ENCODE data around the gene HEG1. TPM values are rescaled to one million over a fixed set of nuclear protein-coding genes. Genes with fewer than 3 reads are reported as not detected.

HEG1 gene
- total RNA-seq, 8 experiments from 2014 or later = 3.5 to 173 (median 24.0) TPM

GRCh38 chr3:125078951-125079674, 23.3 kb upstream of the HEG1 start:
- 42 to 90% (median 79%) methylated on average over 2 to 5 of the region's 6 CpGs; no CpG with 5 or more reads in 2 of the 10 experiments for WGBS, 10 experiments
- in situ Hi-C loops (cut with MboI; ENCODE audit: low pct_unique_long_range_greater_than_20kb in 2 of 9, low sequenced_read_pairs in 9 of 9, unreplicated experiment in 9 of 9) = no loop called here
- no peak overlapping the region for H3K4me3 ChIP-seq
- no peaks in the 10 kb centered on the region for H3K4me1 ChIP-seq (replicated peaks in 1 of 2)
- H3K27ac ChIP-seq = no peak overlapping the region
- no peak for ATAC-seq (replicated peaks in 6 of 8)

DNA sequence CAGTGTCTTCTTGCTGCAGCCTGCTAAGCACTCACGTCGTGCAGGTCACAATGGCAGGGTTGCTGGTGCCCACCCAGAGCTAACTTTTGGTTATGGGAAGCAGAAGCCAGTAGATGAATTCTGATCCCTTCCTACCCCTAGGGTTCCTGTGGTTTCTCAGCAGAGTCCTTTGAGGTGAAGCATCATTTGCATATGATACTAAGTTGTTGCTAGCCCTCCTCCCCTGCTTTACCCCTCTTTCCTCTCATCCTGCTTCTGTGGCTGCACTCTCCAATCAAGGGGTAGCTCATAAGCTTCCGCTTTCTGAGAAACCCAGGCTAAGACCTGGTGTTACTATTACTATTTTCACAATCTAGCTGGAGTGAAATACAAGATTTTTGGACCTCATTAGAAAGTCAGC, 22.1 kb upstream of the HEG1 start:
- H3K4me1 ChIP-seq (replicated peaks in 1 of 2) = no peaks in the 10 kb centered on the region
- WGBS, 10 experiments = 83 to 100% (median 94%) methylated on average over 1 to 3 of the region's 3 CpGs; no CpG with 5 or more reads in 2 of the 10 experiments
- ATAC-seq (replicated peaks in 6 of 8) = no peak
- in situ Hi-C loops (cut with MboI; ENCODE audit: low pct_unique_long_range_greater_than_20kb in 2 of 9, low sequenced_read_pairs in 9 of 9, unreplicated experiment in 9 of 9) = no loop called here
- H3K4me3 ChIP-seq = no peak overlapping the region
- H3K27ac ChIP-seq = no peak overlapping the region

- 80% methylated on average over 1 of the region's 1 CpG; no CpG with 5 or more reads in 9 of the 10 experiments for WGBS, 10 experiments
These were observed 20.7 kb upstream of the HEG1 start for GRCh38 chr3:125076464-125076863.

GRCh38 chr3:125075738-125076137, 19.9 kb upstream of the HEG1 start:
- Histone ChIP-seq H3K4me3 (no peak overlapping the region), H3K4me1 (replicated peaks in 1 of 2) (no peaks in the 10 kb centered on the region), H3K27ac (no peak overlapping the region)
- ATAC-seq (replicated peaks in 6 of 8) = peak in 6 of 8 experiments; percentile 27 to 72 (median 66)
- in situ Hi-C loops (cut with MboI; ENCODE audit: low pct_unique_long_range_greater_than_20kb in 2 of 9, low sequenced_read_pairs in 9 of 9, unreplicated experiment in 9 of 9) = no loop called here
- WGBS, 10 experiments = 20 to 63% (median 50%) methylated on average over 1 of the region's 3 CpGs; no CpG with 5 or more reads in 5 of the 10 experiments

More at GRCh38 chr3:125076464-125076863, 20.7 kb upstream of the HEG1 start:
- no peak for ATAC-seq (replicated peaks in 6 of 8)
- in situ Hi-C loops (cut with MboI; ENCODE audit: low pct_unique_long_range_greater_than_20kb in 2 of 9, low sequenced_read_pairs in 9 of 9, unreplicated experiment in 9 of 9) = no loop called here
- Histone ChIP-seq H3K4me1 (replicated peaks in 1 of 2) (no peaks in the 10 kb centered on the region), H3K27ac (no peak overlapping the region), H3K4me3 (no peak overlapping the region)

GRCh38 chr3:125073390-125073905, 17.7 kb upstream of the HEG1 start:
- Histone ChIP-seq H3K4me1 (replicated peaks in 1 of 2) (no peaks in the 10 kb centered on the region), H3K4me3 (no peak overlapping the region), H3K27ac (no peak overlapping the region)
- in situ Hi-C loops (cut with MboI; ENCODE audit: low pct_unique_long_range_greater_than_20kb in 2 of 9, low sequenced_read_pairs in 9 of 9, unreplicated experiment in 9 of 9) = no loop called here
- WGBS, 10 experiments = 67 to 100% (median 100%) methylated on average over 1 to 5 of the region's 7 CpGs; no CpG with 5 or more reads in 3 of the 10 experiments
- ATAC-seq (replicated peaks in 6 of 8) = no peak

DNA sequence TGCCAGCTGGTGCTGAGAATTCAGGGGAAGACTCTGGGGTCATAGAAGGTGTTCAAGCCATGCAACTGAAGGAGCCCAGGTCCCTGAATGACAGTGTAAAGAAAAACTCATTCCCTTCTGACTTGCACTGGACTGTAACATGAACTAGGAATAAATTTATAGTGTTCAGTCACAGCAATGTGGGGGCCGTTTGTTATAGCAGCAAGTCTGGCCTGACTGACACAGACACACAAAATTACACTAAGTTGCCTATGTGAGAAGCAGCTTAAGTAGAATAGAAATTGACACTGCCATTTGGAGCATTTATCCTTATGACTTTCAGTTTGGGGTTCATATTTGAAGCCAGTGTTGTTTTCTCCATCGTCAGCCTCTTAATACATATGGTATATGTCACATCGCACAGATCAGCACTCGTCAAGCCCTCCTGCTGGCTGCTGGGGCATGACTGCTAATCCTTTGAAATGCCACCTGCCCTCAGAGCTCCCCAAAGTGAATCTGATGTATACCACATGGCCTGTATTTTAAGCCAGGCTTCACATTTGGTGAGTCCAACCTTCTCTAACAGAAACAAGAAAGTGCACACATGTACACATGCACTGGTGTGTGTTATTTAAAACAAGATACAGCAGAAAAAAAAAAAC, 17.1 kb upstream of the HEG1 start:
- in situ Hi-C loops (cut with MboI; ENCODE audit: low pct_unique_long_range_greater_than_20kb in 2 of 9, low sequenced_read_pairs in 9 of 9, unreplicated experiment in 9 of 9) = no loop called here
- no peak for ATAC-seq (replicated peaks in 6 of 8)
- Histone ChIP-seq H3K4me1 (replicated peaks in 1 of 2) (no peaks in the 10 kb centered on the region), H3K27ac (no peak overlapping the region), H3K4me3 (no peak overlapping the region)
- 57 to 100% (median 100%) methylated on average over 1 to 4 of the region's 4 CpGs; no CpG with 5 or more reads in 1 of the 10 experiments for WGBS, 10 experiments

DNA sequence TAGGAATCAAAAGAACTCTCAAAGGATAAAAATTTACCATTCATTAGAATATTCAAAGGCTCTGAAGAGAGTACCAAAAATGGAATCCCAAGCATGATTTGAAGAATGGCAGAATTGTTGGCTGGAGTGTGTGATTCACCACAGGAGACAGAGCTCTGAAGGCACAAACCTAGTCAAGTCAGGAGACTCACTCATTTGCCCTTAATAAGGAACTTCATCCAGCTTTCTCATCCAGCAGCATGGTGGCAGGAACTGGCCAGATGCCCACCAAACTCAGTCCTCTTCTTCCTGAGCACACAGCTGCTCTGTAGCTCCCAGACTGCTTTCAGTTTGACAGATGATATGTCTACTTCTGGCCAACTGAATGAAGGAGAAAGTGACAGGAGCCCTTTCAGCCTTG, 16.5 kb upstream of the HEG1 start:
- in situ Hi-C loops (cut with MboI; ENCODE audit: low pct_unique_long_range_greater_than_20kb in 2 of 9, low sequenced_read_pairs in 9 of 9, unreplicated experiment in 9 of 9) = no loop called here
- H3K27ac ChIP-seq = no peak overlapping the region
- H3K4me3 ChIP-seq = no peak overlapping the region
- no peaks in the 10 kb centered on the region for H3K4me1 ChIP-seq (replicated peaks in 1 of 2)
- ATAC-seq (replicated peaks in 6 of 8) = peak in 2 of 8 experiments; percentile 45 to 53

DNA sequence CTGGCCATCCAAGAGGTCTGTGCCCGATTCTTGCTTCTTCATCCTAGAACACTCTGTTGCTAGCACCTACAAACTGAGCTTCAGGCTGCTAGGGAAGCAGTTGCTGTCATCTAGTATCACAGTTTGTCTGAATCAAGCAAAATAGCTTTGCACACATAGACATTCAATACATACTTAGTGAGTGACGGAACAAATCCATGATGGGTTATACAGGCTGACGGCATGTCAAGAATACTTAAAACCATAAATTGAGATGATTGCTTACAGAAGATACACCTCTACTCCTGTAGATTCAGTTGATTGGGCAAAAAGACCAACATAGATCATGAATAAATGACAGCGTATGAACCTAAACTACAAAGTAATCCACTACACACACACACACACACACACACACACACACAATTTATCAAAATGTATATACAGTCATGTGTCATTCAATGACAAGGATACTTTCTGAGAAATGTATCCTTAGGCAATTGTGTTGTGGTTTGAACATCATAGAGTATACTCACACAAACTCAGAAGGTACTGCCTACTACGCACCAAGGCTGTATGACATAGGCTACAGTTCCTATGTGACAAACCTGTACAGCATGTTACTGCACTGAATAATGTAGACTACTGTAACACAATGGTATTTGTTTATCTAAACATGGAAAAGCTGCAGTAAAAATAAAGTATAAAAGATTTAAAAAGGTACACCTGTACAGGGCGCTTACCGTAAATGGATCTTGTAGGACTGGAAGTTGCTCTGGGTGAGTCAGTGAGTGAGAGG, 14.4 kb upstream of the HEG1 start:
- in situ Hi-C loops (cut with MboI; ENCODE audit: low pct_unique_long_range_greater_than_20kb in 2 of 9, low sequenced_read_pairs in 9 of 9, unreplicated experiment in 9 of 9) = no loop called here
- Histone ChIP-seq H3K4me3 (no peak overlapping the region), H3K27ac (no peak overlapping the region), H3K4me1 (replicated peaks in 1 of 2) (no peaks in the 10 kb centered on the region)
- WGBS, 10 experiments = 80 to 100% (median 99%) methylated on average over 2 to 5 of the region's 7 CpGs
- no peak for ATAC-seq (replicated peaks in 6 of 8)

- no peak overlapping the region for H3K4me3 ChIP-seq
- WGBS, 10 experiments = 60 to 100% (median 100%) methylated on average over 1 of the region's 1 CpG; no CpG with 5 or more reads in 3 of the 10 experiments
- in situ Hi-C loops (cut with MboI; ENCODE audit: low pct_unique_long_range_greater_than_20kb in 2 of 9, low sequenced_read_pairs in 9 of 9, unreplicated experiment in 9 of 9) = no loop called here
- H3K27ac ChIP-seq = no peak overlapping the region
- no peak for ATAC-seq (replicated peaks in 6 of 8)
- H3K4me1 ChIP-seq (replicated peaks in 1 of 2) = no peaks in the 10 kb centered on the region
These were observed 13.7 kb upstream of the HEG1 start for GRCh38 chr3:125069452-125069851.

GRCh38 chr3:125068265-125068664, 12.5 kb upstream of the HEG1 start:
- H3K4me3 ChIP-seq = no peak overlapping the region
- no peak for ATAC-seq (replicated peaks in 6 of 8)
- in situ Hi-C loops (cut with MboI; ENCODE audit: low pct_unique_long_range_greater_than_20kb in 2 of 9, low sequenced_read_pairs in 9 of 9, unreplicated experiment in 9 of 9) = no loop called here
- no peak overlapping the region for H3K27ac ChIP-seq
- WGBS, 10 experiments = 60 to 89% (median 81%) methylated on average over 1 to 4 of the region's 4 CpGs; no CpG with 5 or more reads in 5 of the 10 experiments
- no peaks in the 10 kb centered on the region for H3K4me1 ChIP-seq (replicated peaks in 1 of 2)

DNA sequence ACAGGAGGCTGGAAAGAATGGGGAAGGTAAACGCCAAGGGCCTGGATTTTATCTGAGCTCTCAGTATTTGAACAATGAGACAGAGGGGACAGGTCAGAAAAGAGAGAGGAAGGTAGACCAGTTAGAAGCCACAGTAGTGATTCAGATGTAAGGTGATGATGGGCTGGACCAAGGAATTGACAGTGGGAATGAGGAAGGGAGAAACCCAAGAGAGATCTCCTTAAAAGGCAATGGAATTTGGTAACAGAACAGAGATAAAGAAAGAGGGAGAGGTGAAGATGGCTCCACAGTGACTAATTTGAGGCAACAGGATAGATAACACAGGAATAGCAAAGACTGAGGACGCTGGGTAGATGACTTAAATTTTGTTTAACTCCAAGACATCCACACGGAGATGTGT, 11.4 kb upstream of the HEG1 start:
- no peak for ATAC-seq (replicated peaks in 6 of 8)
- 37 to 90% (median 67%) methylated on average over 1 to 3 of the region's 3 CpGs for WGBS, 10 experiments

DNA sequence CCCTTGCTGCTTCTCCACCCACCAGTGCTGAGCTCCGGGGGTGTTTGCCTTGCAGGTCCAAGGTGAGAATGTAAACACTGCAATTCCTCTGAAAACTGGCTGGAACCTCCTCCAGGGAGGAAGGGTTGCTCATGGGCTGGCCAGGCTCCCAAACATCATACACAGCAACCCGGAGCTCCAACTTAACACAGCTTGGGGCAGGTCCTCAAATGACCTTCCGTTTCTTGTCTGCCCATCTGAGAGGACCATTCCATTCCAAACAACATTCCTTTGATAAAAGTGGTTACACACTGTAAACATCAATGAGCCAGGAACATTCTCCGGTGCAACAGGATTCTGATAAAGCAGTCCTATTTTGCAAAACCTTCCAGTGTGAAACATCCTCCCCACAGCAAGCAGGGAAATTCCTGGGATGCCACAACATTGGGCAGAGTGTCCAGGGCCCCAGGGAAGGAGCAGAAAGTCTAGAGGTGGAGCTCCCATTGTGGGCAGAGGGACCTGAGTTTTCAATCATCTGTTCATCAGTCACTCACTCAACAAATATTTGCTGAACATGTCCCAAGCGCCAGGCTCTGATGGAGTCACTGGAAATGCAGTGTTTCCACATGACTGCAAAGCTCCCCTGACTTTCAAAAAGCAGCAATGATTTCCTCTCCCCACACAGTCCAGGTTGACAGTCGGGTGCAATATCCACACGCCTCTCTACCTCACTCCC, 7.3 kb upstream of the HEG1 start:
- in situ Hi-C loops (cut with MboI; ENCODE audit: low pct_unique_long_range_greater_than_20kb in 2 of 9, low sequenced_read_pairs in 9 of 9, unreplicated experiment in 9 of 9) = no loop called here
- Histone ChIP-seq H3K4me1 (replicated peaks in 1 of 2) (no peaks in the 10 kb centered on the region), H3K4me3 (no peak overlapping the region), H3K27ac (no peak overlapping the region)
- WGBS, 10 experiments = 0 to 97% (median 70%) methylated on average over 1 to 6 of the region's 7 CpGs; no CpG with 5 or more reads in 3 of the 10 experiments
- ATAC-seq (replicated peaks in 6 of 8) = peak in 4 of 8 experiments; percentile 46 to 59 (median 54)

More for the DNA sequence above, 11.4 kb upstream of the HEG1 start:
- Histone ChIP-seq H3K4me1 (replicated peaks in 1 of 2) (no peaks in the 10 kb centered on the region), H3K4me3 (no peak overlapping the region), H3K27ac (no peak overlapping the region)
- in situ Hi-C loops (cut with MboI; ENCODE audit: low pct_unique_long_range_greater_than_20kb in 2 of 9, low sequenced_read_pairs in 9 of 9, unreplicated experiment in 9 of 9) = no loop called here
